Right cardiac atrium (tissue), 5 donors: ENCODE data around the gene MAML2. TPM values are rescaled to one million over a fixed set of nuclear protein-coding genes. Genes with fewer than 3 reads are reported as not detected.
A peak's percentile ranks its signal among the peaks of the same experiment; 100 is the strongest.

Experiments used
- ATAC-seq, 2 donors: fragments of 200-7000 bp; cut with Tn5 transposase; one replicate each; pipeline versions ENCODE4 v1.8.0 to v1.9.1; 2020; ENCODE audit warnings: moderate library complexity in 2 of 2, mild to moderate bottlenecking in 1 of 2
- DNase-seq, 3 donors: peaks; one replicate each; pipeline ENCODE4 v3.0.0-alpha.2; 2020
- H3K27ac ChIP-seq: one replicate; pipeline ENCODE4 v1.5.1; 2013; ENCODE audit warnings: mild to moderate bottlenecking, low read length, control low read depth, moderate library complexity
- H3K27me3 ChIP-seq: one replicate; pipeline ENCODE4 v1.6.1; 2013; ENCODE audit not compliant: control insufficient read depth, insufficient read depth
- H3K4me1 ChIP-seq: one replicate; pipeline ENCODE4 v1.6.1; 2013; ENCODE audit warnings: low read length; ENCODE audit not compliant: control insufficient read depth, insufficient read depth
- H3K4me3 ChIP-seq: one replicate; pipeline ENCODE4 v1.5.1; 2013; ENCODE audit warnings: low read length, control low read depth
- H3K9me3 ChIP-seq: one replicate; pipeline ENCODE4 v1.6.1; 2013; ENCODE audit warnings: low read length; ENCODE audit not compliant: control insufficient read depth
- WGBS: extraction: QIAGEN DNeasy Blood & Tissue Kit; methylation state at CpG from one replicate; pipeline ENCODE4 v1.1.7; 2013; 5-methylcytosine and 5-hydroxymethylcytosine counted together
- intact Hi-C, 4 donors: fragments of 100-400 bp; cut with DNase I; formaldehyde crosslinking; loops; one replicate each; pipeline versions ENCODE4 v1.11.0 to v1.14.0; 2022 to 2023
- polyA plus RNA-seq: library from polyadenylated mRNA; stranded (reverse); fragments of 200-250 nt; gene quantifications from one replicate; pipeline ENCODE4 v1.2.3, GENCODE V29; 2013
- total RNA-seq, 4 donors: library from RNA; stranded (reverse); fragmentation: NEBNext Ultra II Directional; extraction: Animal tissue kit (Norgen Biotek cat#: 25700); gene quantifications; one replicate each; pipeline ENCODE4 v1.2.1, GENCODE V29; 2021
- donor health status: healthy with polysubstance abuse.
- donor health status: DM: no; HTN: yes; CAD: no.
- donor health status: DM: no; HTN: no; CAD: no.
- donor health status: DM: no; HTN: yes; CAD: no; lungs with severe emphysema.
- donor health status: DM: yes; HTN: yes; CAD: no.

The MAML2 gene
- total and polyA plus RNA-seq, 5 donors: 2.7 to 9.9 (median 7.4) TPM

DNA sequence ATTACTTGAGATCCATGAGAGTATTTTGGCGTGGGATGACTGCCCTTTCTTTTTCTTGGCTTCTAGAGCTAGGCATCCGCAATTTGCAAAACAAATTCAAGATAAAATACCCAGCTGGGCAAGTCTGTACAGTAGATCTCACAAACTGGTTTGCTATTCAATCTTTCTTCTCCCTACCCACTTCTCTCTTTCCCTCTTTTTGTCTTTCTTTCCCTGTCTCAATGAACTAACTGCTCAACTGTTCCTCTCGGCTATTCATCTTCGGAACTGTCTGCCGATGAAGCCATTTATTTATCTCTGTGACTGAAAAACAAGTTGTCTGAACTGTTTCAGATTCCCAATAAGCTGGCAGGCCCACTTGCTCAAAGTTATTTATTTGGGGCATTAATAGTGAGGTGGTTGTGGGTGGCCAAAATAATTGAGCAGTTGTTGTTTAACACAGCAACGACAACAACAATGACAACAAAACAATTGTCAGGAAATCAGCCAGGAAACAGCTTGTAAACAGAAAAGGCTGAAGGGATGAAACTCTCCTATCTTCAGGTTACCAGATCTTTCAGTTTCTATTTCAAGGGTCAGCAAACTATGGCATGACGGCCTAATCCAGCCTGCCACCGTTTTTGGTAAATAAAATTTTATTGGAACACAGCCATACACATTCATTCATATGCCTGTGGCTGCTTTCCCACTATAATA is 343.1 kb downstream of the MAML2 start:
- ATAC-seq (peak in 1 of 2 donors; percentile 8), DNase-seq (no peak)
- H3K4me1 ChIP-seq: peaks cover 4% of the 10 kb centered on the region
- intact Hi-C loops: no loop called here
- peak overlapping the region; percentile 88 for H3K27ac ChIP-seq
- H3K27me3 ChIP-seq: no peaks in the 10 kb centered on the region
- no peaks in the 10 kb centered on the region for H3K9me3 ChIP-seq
- WGBS: 31% methylated on average over 8 of the region's 8 CpGs
- H3K4me3 ChIP-seq: peak overlapping the region; percentile 52

DNA sequence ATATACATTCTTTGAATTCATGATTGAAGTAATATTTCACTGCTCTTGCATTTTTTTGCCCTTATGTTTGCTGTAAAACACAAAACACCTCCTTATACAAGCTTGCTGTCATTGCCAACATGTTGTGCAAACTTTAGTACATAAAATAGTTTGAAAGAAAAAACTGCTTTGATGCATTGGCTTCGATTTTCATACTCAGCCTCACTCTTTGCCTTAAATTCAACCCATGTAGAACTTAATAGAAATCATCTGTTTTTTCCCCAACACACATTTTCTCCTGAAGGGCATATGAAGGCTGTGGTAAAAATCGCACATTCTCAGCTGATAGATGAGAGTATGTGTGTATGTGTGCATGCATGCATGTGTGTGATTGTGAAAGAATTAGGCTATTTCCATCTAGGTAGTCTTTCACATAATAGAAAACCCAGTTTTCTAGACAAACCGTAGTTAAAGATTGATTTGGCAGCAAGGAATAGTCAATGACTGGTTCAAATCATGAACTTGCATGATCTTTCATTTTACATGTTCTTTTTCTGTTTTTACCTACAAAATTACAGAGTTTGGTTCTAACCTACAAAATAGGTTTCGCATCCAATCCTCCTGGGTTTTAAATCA is 346.3 kb downstream of the MAML2 start:
- no peak overlapping the region for H3K27ac ChIP-seq
- no peak for ATAC-seq
- H3K4me1 ChIP-seq: peaks cover 5% of the 10 kb centered on the region
- no peak overlapping the region for H3K4me3 ChIP-seq
- H3K27me3 ChIP-seq: no peaks in the 10 kb centered on the region
- WGBS: 89% methylated on average over 4 of the region's 4 CpGs
- no peak for DNase-seq
- intact Hi-C loops: no loop called here
- H3K9me3 ChIP-seq: no peaks in the 10 kb centered on the region

GRCh38 chr11:95994329-95994728 is 348.7 kb downstream of the MAML2 start:
- no peaks in the 10 kb centered on the region for H3K27me3 ChIP-seq
- H3K4me3 ChIP-seq: no peak overlapping the region
- H3K27ac ChIP-seq: no peak overlapping the region
- no peaks in the 10 kb centered on the region for H3K9me3 ChIP-seq
- 87% methylated on average over 4 of the region's 4 CpGs for WGBS
- intact Hi-C loops: no loop called here
- DNase-seq (no peak), ATAC-seq (no peak)
- peaks cover 4% of the 10 kb centered on the region for H3K4me1 ChIP-seq

- H3K27me3 ChIP-seq: no peaks in the 10 kb centered on the region
- H3K27ac ChIP-seq: peak overlapping the region; percentile 21
- WGBS: 74% methylated on average over 10 of the region's 10 CpGs
- no peak for DNase-seq
- H3K4me1 ChIP-seq: peaks cover 4% of the 10 kb centered on the region
- ATAC-seq: peak; percentile 29 to 40
- H3K4me3 ChIP-seq: no peak overlapping the region
- intact Hi-C loops: no loop called here
- no peaks in the 10 kb centered on the region for H3K9me3 ChIP-seq
These were observed 349.3 kb downstream of the MAML2 start for GRCh38 chr11:95993438-95994298.

DNA sequence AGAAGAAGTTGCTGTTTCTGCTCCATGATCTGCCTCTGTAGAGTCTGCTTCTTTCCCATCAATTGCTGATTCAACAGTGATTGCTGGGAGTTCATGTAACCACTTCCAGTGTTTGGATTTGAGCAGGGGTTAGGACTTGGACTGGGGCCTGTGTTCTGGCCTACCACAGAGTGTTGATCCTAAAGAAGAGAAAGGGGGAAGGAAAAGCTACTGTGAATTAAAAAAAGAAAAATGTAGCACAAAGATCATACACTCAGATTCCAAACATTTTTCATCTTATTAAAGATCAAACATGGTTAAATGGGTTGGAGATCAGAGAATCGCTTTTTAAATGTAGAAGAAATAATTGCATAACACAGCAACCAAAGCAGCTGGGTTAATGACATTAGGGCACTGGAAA is 351.4 kb downstream of the MAML2 start:
- no peak for DNase-seq
- Histone ChIP-seq H3K27ac (no peak overlapping the region), H3K4me3 (no peak overlapping the region), H3K27me3 (no peaks in the 10 kb centered on the region), H3K9me3 (no peaks in the 10 kb centered on the region), H3K4me1 (peaks cover 4% of the 10 kb centered on the region)
- intact Hi-C loops: no loop called here
- WGBS: 85% methylated on average over 1 of the region's 1 CpG
- ATAC-seq: no peak

GRCh38 chr11:95991101-95991500 is 351.9 kb downstream of the MAML2 start:
- no peak for DNase-seq
- H3K9me3 ChIP-seq: no peaks in the 10 kb centered on the region
- peaks cover 4% of the 10 kb centered on the region for H3K4me1 ChIP-seq
- intact Hi-C loops: no loop called here
- no peaks in the 10 kb centered on the region for H3K27me3 ChIP-seq
- H3K27ac ChIP-seq: no peak overlapping the region
- no peak overlapping the region for H3K4me3 ChIP-seq
- ATAC-seq: no peak
- 94% methylated on average over 1 of the region's 1 CpG for WGBS

GRCh38 chr11:95989780-95990179 is 353.2 kb downstream of the MAML2 start:
- ATAC-seq: no peak
- intact Hi-C loops: no loop called here
- WGBS: 100% methylated on average over 1 of the region's 1 CpG

DNA sequence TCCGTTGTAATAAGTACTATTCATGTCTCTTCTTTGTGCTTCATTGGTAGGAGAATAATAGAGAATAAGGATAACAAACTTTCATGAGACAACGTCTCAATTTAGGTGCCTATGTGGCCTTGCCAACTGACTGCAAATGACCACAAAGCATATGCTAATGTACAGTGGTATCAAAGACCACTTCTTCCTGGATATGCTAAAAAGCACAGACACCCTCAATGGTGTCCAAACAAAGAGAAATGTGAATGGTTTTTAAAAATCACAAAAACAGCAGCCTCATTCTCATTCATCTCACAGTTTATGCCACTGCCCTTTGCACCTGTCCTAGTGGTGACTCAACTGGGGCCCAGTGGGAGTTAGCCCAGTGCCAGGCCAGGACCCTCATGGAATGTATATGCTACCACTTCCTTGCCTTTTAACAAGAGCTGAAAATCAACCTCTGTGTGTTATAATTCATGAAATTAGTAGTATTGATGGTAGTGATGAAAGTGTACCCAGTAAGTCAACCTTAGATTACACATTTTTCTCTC is 353.9 kb downstream of the MAML2 start:
- Histone ChIP-seq H3K4me3 (no peak overlapping the region), H3K9me3 (no peaks in the 10 kb centered on the region), H3K27me3 (no peaks in the 10 kb centered on the region), H3K27ac (no peak overlapping the region), H3K4me1 (peaks cover 2% of the 10 kb centered on the region)
- intact Hi-C loops: no loop called here
- DNase-seq (no peak), ATAC-seq (no peak)
- WGBS: 92% methylated on average over 2 of the region's 2 CpGs

More at GRCh38 chr11:95989780-95990179, 353.2 kb downstream of the MAML2 start:
- Histone ChIP-seq H3K4me1 (peaks cover 4% of the 10 kb centered on the region), H3K27ac (no peak overlapping the region), H3K9me3 (no peaks in the 10 kb centered on the region), H3K27me3 (no peaks in the 10 kb centered on the region), H3K4me3 (no peak overlapping the region)
- DNase-seq: no peak

GRCh38 chr11:95985174-95985808 is 357.7 kb downstream of the MAML2 start:
- Histone ChIP-seq H3K4me3 (no peak overlapping the region), H3K9me3 (no peaks in the 10 kb centered on the region), H3K27me3 (no peaks in the 10 kb centered on the region), H3K4me1 (no peaks in the 10 kb centered on the region), H3K27ac (no peak overlapping the region)
- DNase-seq: no peak
- ATAC-seq: no peak
- 95% methylated on average over 1 of the region's 1 CpG for WGBS
- intact Hi-C loops: no loop called here

GRCh38 chr11:95984072-95984471 is 358.9 kb downstream of the MAML2 start:
- Histone ChIP-seq H3K4me3 (no peak overlapping the region), H3K4me1 (no peaks in the 10 kb centered on the region), H3K27ac (no peak overlapping the region), H3K27me3 (no peaks in the 10 kb centered on the region), H3K9me3 (no peaks in the 10 kb centered on the region)
- intact Hi-C loops: no loop called here
- no peak for ATAC-seq
- WGBS: 90% methylated on average over 2 of the region's 2 CpGs
- DNase-seq: no peak
